Activated naive CD4-positive, alpha-beta T cell treated with anti-CD3 and anti-CD28 coated beads, Interleukin-2, amount 50 U/mL, for 72 hours (primary cell): Measurements from ENCODE around the gene SYDE1. TPM values are rescaled to one million over a fixed set of nuclear protein-coding genes. Genes with fewer than 3 reads are reported as not detected.
"Not testable (repeated sequence)": the region's sequence is repeated elsewhere in the genome, so short reads cannot be mapped to it uniquely, and the experiment has no call there.

ENCODE experiments used
- ATAC-seq, 2 donors: fragments of 150-1000 bp; cut with Tn5 transposase; 2 replicates each; pipeline ENCODE4 v1.10.0; 2021; ENCODE audit warnings: mild to moderate bottlenecking in 2 of 2, moderate library complexity in 2 of 2
- DNase-seq, 2 donors: peaks; one replicate each; pipeline ENCODE4 v3.0.0; 2021 to 2022; ENCODE audit warnings: low spot score in 2 of 2
- H3K27ac Mint-ChIP-seq, 2 donors: one replicate each; pipeline ENCODE4 v1.8.0; 2022; ENCODE audit warnings: mild to moderate bottlenecking in 2 of 2, mixed read lengths in 2 of 2
- H3K36me3 Mint-ChIP-seq, 2 donors: one replicate each; pipeline ENCODE4 v1.8.0; 2022; ENCODE audit warnings: mixed read lengths in 2 of 2
- H3K9me3 Mint-ChIP-seq, 2 donors: one replicate each; pipeline ENCODE4 v1.8.0; 2022; ENCODE audit warnings: mixed read lengths in 2 of 2
- total RNA-seq, 2 donors: library from RNA; stranded (reverse); gene quantifications; one replicate each; pipeline ENCODE4 v1.2.3, GENCODE V29; 2022

Gene SYDE1
- 1 to 10 TPM; 1.9 to 3.9 TPM for total RNA-seq

GRCh38 chr19:15107061-15108010, at the start of gene SYDE1:
Gene SYDE1 (plus strand): TSS chr19:15107401. CDS start chr19:15107434, 33 bp downstream.
- H3K27ac Mint-ChIP-seq, result peak within 1 kb of the TSS; percentile 29 to 68
- peak in 1 of 2 donors; percentile 37 for DNase-seq
- peaks cover 10 to 13% of the 10 kb centered on the region in 2 donors for H3K9me3 Mint-ChIP-seq
- H3K36me3 Mint-ChIP-seq, result peaks cover 5 to 33% of the 10 kb centered on the region in 2 donors
- peak; percentile 51 to 65 for ATAC-seq

DNA sequence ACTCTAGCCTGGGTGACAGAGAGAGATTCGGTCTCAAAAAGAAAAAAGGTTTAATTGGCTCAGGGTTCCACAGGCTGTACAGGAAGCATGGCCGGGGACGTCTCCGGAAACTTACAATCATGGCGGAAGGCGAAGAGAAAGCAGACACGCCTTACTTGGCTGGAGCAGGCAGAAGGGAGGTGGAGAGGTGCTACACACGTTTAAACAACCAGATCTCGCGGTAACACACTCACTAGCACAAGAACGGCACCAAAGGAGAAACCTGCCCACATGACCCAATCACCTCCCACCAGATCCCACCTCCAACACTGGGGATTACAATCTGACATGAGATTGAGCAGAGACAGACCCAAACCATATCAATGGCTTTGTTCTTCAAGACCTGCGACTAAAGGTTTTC, 45.2 kb upstream of the SYDE1 start:
- ATAC-seq (no peak), DNase-seq (no peak)
- peaks cover 0 to 6% of the 10 kb centered on the region in 2 donors for H3K9me3 Mint-ChIP-seq
- no peak overlapping the region for H3K27ac Mint-ChIP-seq
- peaks cover 0 to 6% of the 10 kb centered on the region in 2 donors for H3K36me3 Mint-ChIP-seq

- not testable (repeated sequence) for ATAC-seq, DNase-seq, H3K9me3 Mint-ChIP-seq, H3K27ac Mint-ChIP-seq, H3K36me3 Mint-ChIP-seq
Observed at GRCh38 chr19:15070386-15070785, 36.8 kb upstream of the SYDE1 start.

GRCh38 chr19:15072930-15073647, 34.1 kb upstream of the SYDE1 start:
- DNase-seq (no peak), ATAC-seq (no peak)
- Mint-ChIP-seq H3K36me3 (no peaks in the 10 kb centered on the region), H3K9me3 (no peaks in the 10 kb centered on the region), H3K27ac (no peak overlapping the region)

- DNase-seq, result no peak
- Mint-ChIP-seq H3K27ac (no peak overlapping the region), H3K9me3 (no peaks in the 10 kb centered on the region), H3K36me3 (no peaks in the 10 kb centered on the region)
- no peak for ATAC-seq
Observed at GRCh38 chr19:15074371-15074770, 32.8 kb upstream of the SYDE1 start.

GRCh38 chr19:15075806-15076205, 31.4 kb upstream of the SYDE1 start:
- Mint-ChIP-seq H3K36me3 (no peaks in the 10 kb centered on the region), H3K27ac (no peak overlapping the region), H3K9me3 (no peaks in the 10 kb centered on the region)
- ATAC-seq (no peak), DNase-seq (no peak)

DNA sequence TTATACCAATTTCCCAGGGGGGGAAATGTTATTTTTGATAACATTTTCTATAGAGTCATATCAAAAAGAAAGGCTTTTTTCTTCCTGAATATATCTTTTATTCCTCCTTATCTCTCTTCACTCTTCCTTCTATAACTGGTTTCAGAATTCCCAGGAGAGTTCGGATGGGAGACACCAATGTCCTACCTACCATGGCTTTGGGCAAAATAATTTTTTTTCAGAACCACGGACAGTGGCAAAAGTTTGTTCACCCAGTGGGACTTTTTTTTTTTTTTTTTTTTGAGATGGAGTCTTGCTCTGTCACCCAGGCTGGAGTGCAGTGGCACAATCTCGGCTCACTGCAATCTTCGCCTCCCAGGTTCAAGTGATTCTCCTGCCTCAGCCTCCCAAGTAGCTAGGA, 27.2 kb upstream of the SYDE1 start:
- DNase-seq, H3K9me3 Mint-ChIP-seq, H3K27ac Mint-ChIP-seq, ATAC-seq, H3K36me3 Mint-ChIP-seq: not testable (repeated sequence)

DNA sequence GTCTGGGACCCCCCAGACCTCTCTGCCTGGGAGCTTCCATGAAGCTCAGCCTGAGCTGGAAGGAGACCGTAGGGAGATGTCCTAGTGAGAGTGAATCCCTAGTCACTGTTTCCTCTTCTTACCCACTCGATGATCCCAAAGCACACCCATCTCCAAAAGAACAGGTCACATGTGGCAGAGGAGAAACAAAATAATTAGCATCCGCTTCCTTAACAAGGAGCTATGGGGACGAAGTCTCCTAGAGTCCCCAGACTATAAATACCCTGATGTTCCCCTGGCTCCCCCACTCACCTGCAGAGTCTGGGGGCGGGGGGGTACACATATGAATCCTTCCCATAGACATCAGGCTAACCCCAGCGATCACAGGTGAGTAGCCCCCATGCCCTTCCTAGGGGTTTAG, 25.3 kb upstream of the SYDE1 start, which contains the start of gene OR1I1:
Gene OR1I1, plus strand, starts transcription at position 301 of the 400 bp plus-strand sequence. CDS start 4,855 bp downstream, outside the sequence.
- no peaks in the 10 kb centered on the region for H3K36me3 Mint-ChIP-seq
- H3K27ac Mint-ChIP-seq, result no peak within 1 kb of the TSS
- ATAC-seq (no peak), DNase-seq (no peak)
- no peaks in the 10 kb centered on the region for H3K9me3 Mint-ChIP-seq

GRCh38 chr19:15087182-15087581, 20.0 kb upstream of the SYDE1 start:
- ATAC-seq, result no peak
- Mint-ChIP-seq H3K9me3 (no peaks in the 10 kb centered on the region), H3K27ac (no peak overlapping the region), H3K36me3 (no peaks in the 10 kb centered on the region)
- DNase-seq, result no peak

- Mint-ChIP-seq H3K36me3 (no peaks in the 10 kb centered on the region), H3K27ac (peak overlapping the region; percentile 67 to 83), H3K9me3 (no peaks in the 10 kb centered on the region)
- DNase-seq (peak in 1 of 2 donors; percentile 68), ATAC-seq (peak; percentile 74 to 81)
Observed at GRCh38 chr19:15091918-15092753, 15.1 kb upstream of the SYDE1 start.

DNA sequence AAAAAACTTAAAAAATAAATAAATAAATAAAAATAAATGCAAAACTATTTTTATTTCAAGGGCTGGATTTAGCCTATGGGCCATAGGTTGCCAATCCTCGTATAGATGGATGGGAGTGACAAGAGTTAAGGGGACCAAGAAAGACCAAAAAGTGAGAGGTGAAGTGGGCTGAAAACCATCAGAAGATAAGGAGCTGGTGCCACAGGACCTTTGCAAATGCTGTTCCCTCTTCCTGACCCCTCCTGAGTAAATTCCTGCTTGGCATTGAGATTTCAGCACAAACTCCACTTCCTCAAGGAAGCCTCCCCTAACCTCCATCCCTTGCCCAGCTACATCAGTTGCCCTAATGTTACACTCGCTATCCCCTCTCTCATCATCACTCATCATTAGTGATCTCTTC, 14.2 kb upstream of the SYDE1 start:
- ATAC-seq (no peak), DNase-seq (no peak)
- no peaks in the 10 kb centered on the region for H3K9me3 Mint-ChIP-seq
- no peaks in the 10 kb centered on the region for H3K36me3 Mint-ChIP-seq
- no peak overlapping the region for H3K27ac Mint-ChIP-seq

DNA sequence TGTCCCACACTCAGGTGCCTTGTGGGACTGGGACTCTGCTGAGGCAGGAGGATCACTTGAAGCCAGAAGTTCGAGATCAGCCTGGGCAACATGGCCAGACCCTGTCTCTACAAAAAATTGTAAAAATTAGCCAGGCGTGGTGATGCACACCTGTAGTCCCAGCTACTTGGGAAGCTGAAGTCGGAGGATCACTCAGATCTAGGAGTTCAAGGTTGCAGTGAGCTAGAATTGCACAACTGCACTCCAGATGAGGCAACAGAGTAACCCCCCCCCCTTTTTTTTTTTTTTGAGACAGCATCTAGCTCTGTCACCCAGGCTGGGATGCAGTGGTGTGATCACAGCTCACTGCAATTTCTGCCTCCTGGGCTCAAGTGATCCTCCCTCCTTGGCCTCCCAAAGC, 11.0 kb upstream of the SYDE1 start:
- no peak overlapping the region for H3K27ac Mint-ChIP-seq
- H3K9me3 Mint-ChIP-seq, result no peaks in the 10 kb centered on the region
- ATAC-seq, result no peak
- no peak for DNase-seq
- no peaks in the 10 kb centered on the region for H3K36me3 Mint-ChIP-seq

- ATAC-seq, DNase-seq, H3K36me3 Mint-ChIP-seq, H3K27ac Mint-ChIP-seq, H3K9me3 Mint-ChIP-seq: not testable (repeated sequence)
Observed at GRCh38 chr19:15097980-15098379, 9.2 kb upstream of the SYDE1 start.

DNA sequence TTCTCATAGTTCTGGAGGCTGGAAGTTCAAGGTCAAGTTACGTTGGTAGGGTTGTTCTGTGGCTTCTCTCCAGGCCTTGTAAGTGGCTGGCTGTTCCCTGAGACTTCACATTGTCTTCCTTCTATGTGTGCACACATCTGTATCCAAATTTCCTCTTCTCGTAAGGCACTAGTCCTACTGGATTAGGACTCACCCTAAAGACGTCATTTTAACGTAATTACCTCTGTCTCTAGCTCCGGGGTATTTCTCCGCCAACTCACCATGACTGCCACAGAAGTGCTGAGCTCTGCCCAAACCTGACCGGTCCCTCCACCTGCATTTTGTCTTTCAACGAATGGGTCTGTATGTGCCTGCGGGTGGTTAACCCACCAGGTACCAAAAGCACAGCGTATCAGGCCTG, 8.7 kb upstream of the SYDE1 start:
- ATAC-seq, result no peak
- DNase-seq, result no peak
- H3K9me3 Mint-ChIP-seq, result peaks cover 2% of the 10 kb centered on the region in 2 donors
- H3K36me3 Mint-ChIP-seq, result peaks cover 0 to 8% of the 10 kb centered on the region in 2 donors
- H3K27ac Mint-ChIP-seq, result no peak overlapping the region

GRCh38 chr19:15099017-15099582, 8.1 kb upstream of the SYDE1 start:
- H3K9me3 Mint-ChIP-seq, result peaks cover 6% of the 10 kb centered on the region in 2 donors
- H3K36me3 Mint-ChIP-seq, result peaks cover 0 to 13% of the 10 kb centered on the region in 2 donors
- DNase-seq, result no peak
- ATAC-seq, result no peak
- H3K27ac Mint-ChIP-seq, result no peak overlapping the region

DNA sequence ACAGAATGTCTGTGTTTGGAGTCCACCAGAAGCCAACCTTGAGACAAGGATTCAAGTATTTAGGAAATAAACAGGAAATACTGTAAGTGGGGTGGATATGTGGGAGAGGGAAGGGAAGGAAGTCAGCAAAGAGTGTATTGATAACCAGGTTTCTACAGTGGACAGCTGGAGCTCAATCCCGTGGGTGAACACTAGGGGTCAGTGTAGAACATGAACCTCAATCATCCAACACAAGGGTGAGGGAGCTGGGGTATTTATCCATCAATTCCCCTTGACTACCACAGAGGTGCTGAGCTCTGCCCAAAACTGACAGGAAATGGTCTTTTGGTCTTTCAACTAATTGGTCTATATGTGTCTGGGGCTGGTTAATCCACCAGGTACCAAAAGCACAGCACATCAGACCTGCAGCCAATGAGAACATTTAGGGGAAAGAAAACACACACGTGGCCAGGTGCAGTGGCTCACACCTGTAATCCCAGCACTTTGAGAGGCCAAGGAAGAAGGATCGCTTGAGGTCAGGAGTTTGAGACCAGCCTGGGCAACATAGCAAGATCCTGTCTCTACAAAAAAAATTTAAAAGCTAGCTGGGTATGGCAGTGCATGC, 5.6 kb upstream of the SYDE1 start:
- peak in 1 of 2 donors; percentile 67 for DNase-seq
- ATAC-seq, result peak; percentile 68 to 81
- Mint-ChIP-seq H3K27ac (no peak overlapping the region), H3K9me3 (peaks cover 10 to 13% of the 10 kb centered on the region in 2 donors), H3K36me3 (peaks cover 5 to 35% of the 10 kb centered on the region in 2 donors)
